GM23248 (cell line): Measurements from ENCODE around the gene KCNA3.

Source experiments
- EZH2 ChIP-seq: fragments of 200-600 bp; sonication (generic); IDR thresholded peaks from 2 replicates; pipeline ENCODE4 v1.6.1; 2018; ENCODE audit warnings: antibody characterized with exemption, mild to moderate bottlenecking; ENCODE audit not compliant: insufficient read depth, poor library complexity, severe bottlenecking
- EZH2phosphoT487 ChIP-seq: fragments of 200-600 bp; sonication (generic); IDR thresholded peaks from 2 replicates; pipeline ENCODE4 v1.6.1; 2018; ENCODE audit warnings: antibody characterized with exemption, moderate library complexity, mild to moderate bottlenecking, low read depth; ENCODE audit not compliant: insufficient read depth

GRCh38 chr1:110663241-110663640 lies 11.5 kb downstream of the KCNA3 start:
- TF ChIP-seq EZH2phosphoT487 = no peak
- no peak for TF ChIP-seq EZH2
